Occipital lobe (tissue), 2 donors: ENCODE measurements around the gene INSL3. TPM values are rescaled to one million over a fixed set of nuclear protein-coding genes. Genes with fewer than 3 reads are reported as not detected.

Source experiments
- DNase-seq: peaks from one replicate; lab custom pipeline; 2025; lab: John Stamatoyannopoulos, UW
- total RNA-seq: library from RNA; depleted of rRNA; stranded (reverse); fragments of >200 nt; gene quantifications from one replicate; pipeline ENCODE4 v1.2.3, GENCODE V29; 2014

The INSL3 gene
- total RNA-seq, result not detected

GRCh38 chr19:17821190-17821589 is at the start of gene INSL3:
Gene INSL3 (minus strand): TSS chr19:17821519. CDS start chr19:17821506, 13 bp downstream.
- DNase-seq, result no peak

GRCh38 chr19:17869114-17869608 is 47.8 kb upstream of the INSL3 start:
- DNase-seq, result no peak

- no peak for DNase-seq
These were observed 47.4 kb upstream of the INSL3 start for GRCh38 chr19:17868669-17869068.

- DNase-seq, result no peak
These were observed 45.7 kb upstream of the INSL3 start for GRCh38 chr19:17866964-17867486.

GRCh38 chr19:17866312-17866963 is 45.1 kb upstream of the INSL3 start:
- no peak for DNase-seq

- no peak for DNase-seq
These were observed 44.3 kb upstream of the INSL3 start for GRCh38 chr19:17865364-17866311.

GRCh38 chr19:17863520-17864182 is 42.3 kb upstream of the INSL3 start:
- DNase-seq, result no peak

- no peak for DNase-seq
These were observed 41.6 kb upstream of the INSL3 start for GRCh38 chr19:17862711-17863519.

GRCh38 chr19:17861542-17862402 is 40.5 kb upstream of the INSL3 start:
- no peak for DNase-seq

GRCh38 chr19:17860993-17861360 is 39.7 kb upstream of the INSL3 start:
- DNase-seq, result no peak

GRCh38 chr19:17860331-17860992 is 39.1 kb upstream of the INSL3 start:
- no peak for DNase-seq

- DNase-seq, result peak; percentile 99
These were observed 38.4 kb upstream of the INSL3 start, which contains the start of gene RPL18A for GRCh38 chr19:17859533-17860330. Gene RPL18A (plus strand): TSS chr19:17859910. CDS start chr19:17859957, 47 bp downstream.

GRCh38 chr19:17855280-17856152 is 34.2 kb upstream of the INSL3 start:
- DNase-seq, result peak; percentile 71

- no peak for DNase-seq
These were observed 32.7 kb upstream of the INSL3 start for GRCh38 chr19:17854061-17854460.

- no peak for DNase-seq
These were observed 27.4 kb upstream of the INSL3 start for GRCh38 chr19:17848595-17849292.

GRCh38 chr19:17847538-17848366 is 26.4 kb upstream of the INSL3 start, which contains the start of gene JAK3:
Gene JAK3 (minus strand): TSS chr19:17847982. CDS start chr19:17844417, 3,565 bp downstream.
- DNase-seq, result peak; percentile 17
